Ishikawa (cell line): ENCODE data around the gene PUS3.

Experiments used
- FOXM1 ChIP-seq: IDR thresholded peaks from 2 replicates; pipeline ENCODE4 v1.6.1; 2012; ENCODE audit warnings: low read depth, borderline replicate concordance
- ZBTB7A ChIP-seq: IDR thresholded peaks from 2 replicates; pipeline ENCODE4 v1.6.1; 2012; ENCODE audit warnings: low read depth

DNA sequence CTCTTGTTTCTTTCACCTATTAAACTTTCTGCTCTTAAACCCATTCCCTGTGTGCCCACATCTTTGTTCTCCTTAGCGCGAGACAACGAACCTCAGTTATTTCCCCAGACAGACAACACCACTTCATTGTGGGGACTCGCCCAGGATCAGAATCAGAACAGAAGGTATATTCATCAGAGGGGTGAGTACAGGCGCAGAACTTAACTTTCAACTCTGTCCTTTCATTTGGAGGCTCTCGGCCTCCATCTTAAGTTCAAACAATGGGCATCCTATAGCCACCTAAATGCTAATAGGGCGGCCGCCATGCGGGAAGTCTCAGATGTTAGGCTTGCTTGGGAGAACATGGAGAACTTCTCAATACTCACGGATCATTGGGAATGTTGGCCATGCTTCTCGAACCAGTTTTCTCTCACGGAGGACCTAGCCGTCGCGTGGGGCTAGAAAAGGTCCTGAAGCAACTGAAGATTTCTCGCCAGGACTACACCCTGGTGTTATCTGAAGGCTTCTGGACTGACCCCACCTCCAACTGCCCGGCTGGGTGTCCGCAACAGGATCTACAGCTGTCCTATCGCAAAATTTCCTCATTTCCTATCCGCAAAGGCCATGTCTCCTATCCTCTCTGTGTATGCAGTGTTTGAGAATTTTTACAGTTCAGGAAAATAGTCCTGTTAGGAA is 29.0 kb downstream of the PUS3 start:
- TF ChIP-seq ZBTB7A (no peak), FOXM1 (no peak)
